NT2/D1 (cell line): ENCODE measurements around the gene SRSF3.

Experiments used
- SUZ12 ChIP-seq: IDR thresholded peaks from 2 replicates; pipeline ENCODE4 v1.6.1; 2011; ENCODE audit not compliant: insufficient read length, insufficient read depth; ENCODE audit errors: extremely low read depth
- YY1 ChIP-seq: IDR thresholded peaks from 2 replicates; pipeline ENCODE4 v1.6.1; 2011; ENCODE audit not compliant: insufficient read length, insufficient read depth
- ZNF274 ChIP-seq: IDR thresholded peaks from 2 replicates; pipeline ENCODE4 v1.6.1; 2011; ENCODE audit warnings: mild to moderate bottlenecking, low read depth, low read length

DNA sequence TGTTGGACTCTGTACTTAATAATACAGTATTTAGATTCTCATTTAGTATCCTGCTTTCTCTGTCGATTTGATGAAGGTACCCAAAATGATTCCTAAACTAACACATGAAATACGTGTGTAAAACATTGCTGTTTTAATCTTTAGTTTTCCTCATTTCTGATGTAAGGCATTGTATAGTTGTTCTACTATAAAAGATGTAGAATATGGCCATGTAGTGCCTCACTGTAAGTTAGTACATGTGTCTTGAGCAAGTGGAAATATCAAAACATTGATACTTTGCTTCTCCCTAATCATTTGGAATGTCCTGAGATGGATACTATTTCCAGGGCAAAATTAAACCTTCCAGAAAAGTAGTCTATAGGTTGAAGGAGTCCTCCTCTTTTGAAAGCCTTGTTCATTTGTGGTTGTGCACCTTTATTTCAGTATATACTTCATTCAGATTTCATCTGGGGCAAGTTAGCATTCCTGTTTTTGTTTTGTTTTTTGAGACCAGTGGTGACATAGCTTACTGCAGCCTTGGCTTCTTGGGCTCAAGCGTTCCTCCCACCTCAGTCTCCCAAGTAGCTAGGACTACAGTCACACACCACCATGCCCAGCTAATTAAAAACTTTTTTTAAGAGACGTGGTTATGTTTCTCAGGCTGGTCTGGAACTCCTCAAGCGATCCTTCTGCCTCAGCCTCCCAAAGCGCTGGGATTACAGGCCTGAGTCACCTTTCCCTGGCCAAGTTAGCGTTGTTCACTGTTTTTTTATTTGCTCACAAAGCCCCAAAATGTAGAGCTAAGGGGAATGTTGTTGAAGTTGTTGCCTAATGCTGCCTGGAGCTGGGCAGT, 11.6 kb downstream of the SRSF3 start:
- no peak for TF ChIP-seq YY1
- TF ChIP-seq SUZ12: no peak
- no peak for TF ChIP-seq ZNF274
